ENCODE data around the gene MAPKAP1.

- TF ChIP-seq, protein P1, sequence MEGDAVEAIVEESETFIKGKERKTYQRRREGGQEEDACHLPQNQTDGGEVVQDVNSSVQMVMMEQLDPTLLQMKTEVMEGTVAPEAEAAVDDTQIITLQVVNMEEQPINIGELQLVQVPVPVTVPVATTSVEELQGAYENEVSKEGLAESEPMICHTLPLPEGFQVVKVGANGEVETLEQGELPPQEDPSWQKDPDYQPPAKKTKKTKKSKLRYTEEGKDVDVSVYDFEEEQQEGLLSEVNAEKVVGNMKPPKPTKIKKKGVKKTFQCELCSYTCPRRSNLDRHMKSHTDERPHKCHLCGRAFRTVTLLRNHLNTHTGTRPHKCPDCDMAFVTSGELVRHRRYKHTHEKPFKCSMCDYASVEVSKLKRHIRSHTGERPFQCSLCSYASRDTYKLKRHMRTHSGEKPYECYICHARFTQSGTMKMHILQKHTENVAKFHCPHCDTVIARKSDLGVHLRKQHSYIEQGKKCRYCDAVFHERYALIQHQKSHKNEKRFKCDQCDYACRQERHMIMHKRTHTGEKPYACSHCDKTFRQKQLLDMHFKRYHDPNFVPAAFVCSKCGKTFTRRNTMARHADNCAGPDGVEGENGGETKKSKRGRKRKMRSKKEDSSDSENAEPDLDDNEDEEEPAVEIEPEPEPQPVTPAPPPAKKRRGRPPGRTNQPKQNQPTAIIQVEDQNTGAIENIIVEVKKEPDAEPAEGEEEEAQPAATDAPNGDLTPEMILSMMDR (optimal IDR thresholded peaks at IDR 0.05 in 1 of 3, IDR thresholded peaks at IDR 0.05 in 1 of 3, conservative IDR thresholded peaks at IDR 0.05 in 1 of 3; ENCODE audit: extremely low read depth in 1 of 3, insufficient read depth in 2 of 3, low read length in 3 of 3) = no peak
- no peak for TF ChIP-seq EZH2 (IDR thresholded peaks at IDR 0.05; ENCODE audit: low read length)
Observed at GRCh38 chr9:125430161-125431011, 276.6 kb downstream of the MAPKAP1 start.

Data from keratinocyte (primary cell).